Fibroblast of mammary gland (primary cell): ENCODE measurements around the gene NRXN3.

ENCODE experiments used
- DNase-seq: peaks from one replicate; pipeline ENCODE4 v3.0.0-alpha.2; 2010; ENCODE audit warnings: low read depth
- H3K4me3 ChIP-seq: 2 replicates; pipeline ENCODE4 v1.5.1; 2011; ENCODE audit warnings: low read depth, mild to moderate bottlenecking, low read length, moderate library complexity; ENCODE audit not compliant: control insufficient read depth
- TF ChIP-seq, protein P1 (sequence below): conservative IDR thresholded peaks from 2 replicates; pipeline ENCODE4 v1.5.1; 2011; ENCODE audit warnings: low read depth, low read length, inconsistent platforms; ENCODE audit not compliant: control insufficient read depth, insufficient read depth

The NRXN3 gene

DNA sequence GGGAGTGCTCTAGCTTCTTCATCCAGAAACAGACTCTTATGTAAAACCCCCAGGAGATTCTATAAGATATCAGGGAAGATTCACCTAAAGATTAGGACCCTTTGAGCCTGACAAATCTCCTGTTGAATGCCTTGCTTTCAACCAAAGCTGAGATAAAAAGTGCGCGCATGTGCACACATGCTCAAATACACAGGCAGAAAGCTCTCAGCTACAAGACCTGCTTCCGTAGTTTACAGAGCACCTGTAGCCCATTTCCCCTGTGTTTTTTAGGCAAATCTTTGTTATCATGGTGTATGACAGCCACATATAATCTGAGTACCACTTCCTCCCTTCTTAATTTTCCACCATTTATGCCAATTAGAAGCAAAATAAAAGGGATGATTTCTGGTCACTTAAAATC lies 866.9 kb downstream of the NRXN3 start:
- TF ChIP-seq, protein P1, sequence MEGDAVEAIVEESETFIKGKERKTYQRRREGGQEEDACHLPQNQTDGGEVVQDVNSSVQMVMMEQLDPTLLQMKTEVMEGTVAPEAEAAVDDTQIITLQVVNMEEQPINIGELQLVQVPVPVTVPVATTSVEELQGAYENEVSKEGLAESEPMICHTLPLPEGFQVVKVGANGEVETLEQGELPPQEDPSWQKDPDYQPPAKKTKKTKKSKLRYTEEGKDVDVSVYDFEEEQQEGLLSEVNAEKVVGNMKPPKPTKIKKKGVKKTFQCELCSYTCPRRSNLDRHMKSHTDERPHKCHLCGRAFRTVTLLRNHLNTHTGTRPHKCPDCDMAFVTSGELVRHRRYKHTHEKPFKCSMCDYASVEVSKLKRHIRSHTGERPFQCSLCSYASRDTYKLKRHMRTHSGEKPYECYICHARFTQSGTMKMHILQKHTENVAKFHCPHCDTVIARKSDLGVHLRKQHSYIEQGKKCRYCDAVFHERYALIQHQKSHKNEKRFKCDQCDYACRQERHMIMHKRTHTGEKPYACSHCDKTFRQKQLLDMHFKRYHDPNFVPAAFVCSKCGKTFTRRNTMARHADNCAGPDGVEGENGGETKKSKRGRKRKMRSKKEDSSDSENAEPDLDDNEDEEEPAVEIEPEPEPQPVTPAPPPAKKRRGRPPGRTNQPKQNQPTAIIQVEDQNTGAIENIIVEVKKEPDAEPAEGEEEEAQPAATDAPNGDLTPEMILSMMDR: no peak

DNA sequence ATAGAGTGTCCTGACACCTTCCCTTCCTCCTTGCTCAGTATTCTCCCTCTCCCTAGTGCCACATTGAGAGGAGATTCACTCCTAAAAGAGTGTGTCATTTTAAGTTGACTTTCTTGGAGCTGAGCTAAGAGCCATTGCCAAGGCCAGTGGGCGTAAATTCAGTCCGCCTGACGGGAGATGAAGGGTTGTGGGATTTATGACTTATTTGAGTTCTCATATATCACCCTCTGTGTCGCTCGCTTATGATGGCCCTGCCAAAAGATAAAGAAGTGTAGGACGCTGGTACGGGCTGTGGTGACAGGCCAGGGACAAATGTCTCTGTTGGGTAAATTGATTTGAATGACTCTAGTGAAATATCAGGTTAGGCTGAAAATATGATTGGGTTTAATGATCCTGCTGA lies 867.4 kb downstream of the NRXN3 start:
- H3K4me3 ChIP-seq: no peak overlapping the region
- no peak for DNase-seq
- TF ChIP-seq, protein P1: no peak

More for the DNA sequence above, 866.9 kb downstream of the NRXN3 start:
- no peak overlapping the region for H3K4me3 ChIP-seq
- DNase-seq: no peak

DNA sequence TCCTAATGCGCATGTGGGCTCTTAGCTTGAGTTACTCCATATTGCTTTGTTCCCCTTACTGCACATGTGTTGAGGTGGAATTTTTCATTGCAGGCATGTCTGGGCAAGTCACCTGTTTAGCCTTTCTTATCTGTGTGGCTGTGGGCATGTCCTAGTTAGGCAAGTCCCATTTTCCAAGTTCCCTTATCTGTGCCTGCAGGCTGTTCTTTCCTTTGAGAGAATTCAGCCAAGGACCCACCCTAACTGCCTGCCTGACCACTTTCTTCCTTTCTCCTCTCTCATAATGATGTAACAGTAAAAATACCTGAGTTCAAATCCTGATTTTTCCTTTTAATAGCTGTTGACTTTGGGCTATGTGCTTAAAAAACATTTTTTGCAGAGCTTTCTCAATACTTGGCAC lies 870.6 kb downstream of the NRXN3 start:
- H3K4me3 ChIP-seq: no peak overlapping the region
- TF ChIP-seq, protein P1: no peak
- DNase-seq: no peak

DNA sequence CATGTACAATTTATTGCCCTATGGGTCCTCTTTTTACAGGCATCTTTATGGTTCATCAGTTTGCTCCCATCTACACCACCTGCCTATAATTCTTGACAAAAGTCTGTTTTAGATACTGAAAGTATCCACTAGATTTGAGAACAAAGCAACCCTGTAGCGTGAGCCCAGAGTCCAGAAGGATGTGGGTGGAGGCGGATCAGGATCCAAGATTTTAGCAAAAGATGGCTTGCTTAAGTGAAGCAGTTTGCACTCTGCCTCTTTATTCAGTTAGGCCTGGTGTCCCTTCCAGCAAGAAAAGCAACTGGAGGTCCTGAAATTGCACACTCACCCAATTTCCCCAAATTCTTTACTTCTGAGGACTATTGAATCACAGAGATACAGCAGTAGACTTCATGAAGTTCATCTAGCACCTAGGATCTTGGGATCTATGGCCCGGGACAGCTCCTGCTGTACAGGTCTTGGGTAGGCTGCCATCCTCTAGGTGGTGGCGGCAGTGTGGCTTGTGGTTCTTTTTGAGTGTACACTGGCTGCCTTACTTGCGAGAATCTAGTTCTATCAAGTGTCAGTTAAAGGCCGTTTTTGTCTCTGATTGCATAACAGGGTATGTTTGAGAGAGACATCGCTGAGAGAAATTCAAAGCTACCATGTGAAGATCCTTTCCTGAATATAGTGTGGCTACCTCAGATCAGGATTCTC lies 873.2 kb downstream of the NRXN3 start:
- TF ChIP-seq, protein P1: no peak
- no peak overlapping the region for H3K4me3 ChIP-seq
- DNase-seq: no peak

DNA sequence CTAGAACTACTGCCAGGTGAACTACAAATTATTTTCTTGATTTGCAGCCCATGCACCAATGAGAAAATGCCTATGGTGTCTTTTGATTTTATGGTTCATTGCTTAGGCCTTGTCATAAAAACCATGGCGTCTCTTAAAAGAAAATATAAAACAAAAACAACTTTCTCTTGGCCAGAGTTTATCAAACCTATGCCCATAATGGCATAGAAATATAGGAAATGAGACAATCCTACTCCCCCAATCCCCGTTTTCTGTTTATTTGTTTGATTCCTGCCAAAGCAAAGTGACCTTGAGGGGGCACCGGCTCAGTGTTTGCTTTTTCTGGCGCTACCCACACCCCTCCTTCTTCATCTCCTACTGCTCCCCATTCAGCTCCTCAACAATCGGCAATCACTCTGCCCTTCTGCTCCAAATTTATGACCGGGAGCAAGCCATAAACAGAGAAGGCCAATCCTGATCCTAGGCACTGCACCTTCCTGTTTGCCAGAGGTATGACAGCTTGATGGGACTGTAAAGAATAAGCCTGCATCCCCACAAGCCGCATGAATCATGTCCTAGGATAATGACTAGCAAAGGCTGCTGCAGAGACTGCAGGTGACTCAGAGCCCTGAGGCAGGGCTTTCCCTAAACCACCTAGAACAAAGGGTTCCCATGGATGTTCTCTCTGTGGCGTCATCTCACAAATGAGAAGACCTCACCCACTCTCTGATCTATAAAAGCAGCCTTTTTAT lies 874.9 kb downstream of the NRXN3 start:
- no peak overlapping the region for H3K4me3 ChIP-seq
- TF ChIP-seq, protein P1: no peak
- peak; percentile 96 for DNase-seq

DNA sequence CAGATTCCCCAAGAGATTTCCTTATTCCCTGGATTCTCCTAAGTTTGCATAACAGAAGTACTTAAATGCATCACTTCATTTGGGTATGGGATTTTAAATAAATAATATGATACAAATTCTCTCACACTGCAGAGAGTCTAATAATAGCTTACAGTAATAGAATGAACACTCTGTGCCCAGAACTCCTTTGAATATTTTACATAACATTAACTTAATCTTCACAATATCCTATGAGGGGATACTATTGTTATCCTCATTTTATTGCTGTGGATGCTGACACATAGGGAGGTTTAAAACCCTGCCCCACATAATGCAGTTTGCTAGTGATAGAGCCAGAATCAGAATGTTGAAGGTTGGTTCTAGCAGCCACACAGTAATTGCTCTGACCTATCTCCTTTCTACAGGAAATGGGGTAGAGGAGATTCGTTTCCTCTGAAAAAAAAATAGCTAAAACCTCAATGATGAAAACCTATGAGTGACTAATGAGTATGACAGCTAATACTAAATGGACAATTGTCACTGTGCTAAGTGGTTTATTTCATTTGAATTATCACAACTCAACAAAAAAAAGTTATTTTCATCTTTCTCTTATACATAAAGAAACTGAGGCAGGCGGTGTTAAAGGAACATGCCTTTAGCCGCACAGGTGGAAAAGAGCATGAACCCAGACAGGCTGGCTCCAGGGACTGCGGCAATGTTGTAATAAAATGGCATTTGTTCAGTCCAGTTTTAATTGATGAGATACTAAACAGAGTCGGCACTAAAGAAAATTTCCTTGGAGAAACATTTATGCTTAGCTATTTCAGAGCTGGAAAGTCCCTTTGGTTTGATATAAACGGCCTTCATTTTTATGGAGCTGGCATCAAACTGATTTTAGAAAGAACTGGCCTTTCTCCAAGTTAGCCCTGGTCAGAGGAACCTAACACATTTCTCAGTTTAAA lies 880.9 kb downstream of the NRXN3 start:
- DNase-seq: no peak
- TF ChIP-seq, protein P1: no peak
- no peak overlapping the region for H3K4me3 ChIP-seq
